Measurements from ENCODE around the gene RARG. TPM values are rescaled to one million over a fixed set of nuclear protein-coding genes. Genes with fewer than 3 reads are reported as not detected.
A peak's percentile ranks its signal among the peaks of the same experiment; 100 is the strongest.

RARG gene
- total and polyA plus RNA-seq, 7 donors: 3.7 to 10.8 (median 6.2) TPM

GRCh38 chr12:53217931-53218307, 14.1 kb downstream of the RARG start:
- TF ChIP-seq CTCF (IDR thresholded peaks at IDR 0.05): no peak
- Histone ChIP-seq H3K27ac (peak overlapping the region; percentile 93), H3K4me1 (peaks cover 27% of the 10 kb centered on the region), H3K4me3 (peak overlapping the region; percentile 71), H3K9me3 (no peaks in the 10 kb centered on the region), H3K36me3 (ENCODE audit: insufficient read depth in 1 of 2, low read depth in 1 of 2) (peaks cover 0 to 10% of the 10 kb centered on the region in 2 donors), H3K27me3 (ENCODE audit: insufficient read depth in 3 of 3, low read length in 2 of 3) (no peaks in the 10 kb centered on the region)
- no peak for DNase-seq
- intact Hi-C loops (cut with DNase I): no loop called here
- 33 to 42% (median 34%) methylated on average over 3 of the region's 3 CpGs for WGBS, 3 donors
- peak in 3 of 4 donors; percentile 10 to 16 (median 16) for ATAC-seq

GRCh38 chr12:53217051-53217930, 14.7 kb downstream of the RARG start:
- Histone ChIP-seq H3K4me3 (peak overlapping the region; percentile 71), H3K27me3 (ENCODE audit: insufficient read depth in 3 of 3, low read length in 2 of 3) (no peaks in the 10 kb centered on the region), H3K36me3 (ENCODE audit: insufficient read depth in 1 of 2, low read depth in 1 of 2) (peaks cover 0 to 16% of the 10 kb centered on the region in 2 donors), H3K27ac (peak overlapping the region; percentile 93), H3K9me3 (no peaks in the 10 kb centered on the region), H3K4me1 (peaks cover 20% of the 10 kb centered on the region)
- peak; percentile 74 to 84 for DNase-seq
- intact Hi-C loops (cut with DNase I): no loop called here
- peak; percentile 50 to 57 (median 53) for ATAC-seq
- 51 to 61% (median 54%) methylated on average over 18 to 19 of the region's 19 CpGs for WGBS, 3 donors
- no peak for TF ChIP-seq CTCF (IDR thresholded peaks at IDR 0.05)

GRCh38 chr12:53215497-53215896, 16.5 kb downstream of the RARG start:
- Histone ChIP-seq H3K4me3 (no peak overlapping the region), H3K27ac (peak overlapping the region; percentile 30), H3K9me3 (no peaks in the 10 kb centered on the region), H3K27me3 (ENCODE audit: insufficient read depth in 3 of 3, low read length in 2 of 3) (no peaks in the 10 kb centered on the region), H3K4me1 (peaks cover 16% of the 10 kb centered on the region), H3K36me3 (ENCODE audit: insufficient read depth in 1 of 2, low read depth in 1 of 2) (peaks cover 0 to 34% of the 10 kb centered on the region in 2 donors)
- TF ChIP-seq CTCF (IDR thresholded peaks at IDR 0.05): no peak
- intact Hi-C loops (cut with DNase I): no loop called here
- ATAC-seq: no peak
- 78 to 82% (median 81%) methylated on average over 7 to 8 of the region's 8 CpGs for WGBS, 3 donors
- no peak for DNase-seq

- no peak for TF ChIP-seq CTCF (IDR thresholded peaks at IDR 0.05)
These were observed 17.1 kb downstream of the RARG start for GRCh38 chr12:53214687-53215455.

More at GRCh38 chr12:53214687-53215455, 17.1 kb downstream of the RARG start:
- Histone ChIP-seq H3K4me1 (peaks cover 16% of the 10 kb centered on the region), H3K9me3 (no peaks in the 10 kb centered on the region), H3K36me3 (ENCODE audit: insufficient read depth in 1 of 2, low read depth in 1 of 2) (peaks cover 0 to 39% of the 10 kb centered on the region in 2 donors), H3K4me3 (peak overlapping the region; percentile 7), H3K27ac (peak overlapping the region; percentile 30), H3K27me3 (ENCODE audit: insufficient read depth in 3 of 3, low read length in 2 of 3) (no peaks in the 10 kb centered on the region)
- intact Hi-C loops (cut with DNase I): no loop called here
- ATAC-seq (peak in 2 of 4 donors; percentile 26 to 27), DNase-seq (peak; percentile 61 to 77)
- WGBS, 3 donors: 55 to 64% (median 56%) methylated on average over 12 of the region's 12 CpGs
